DND-41 (cell line): Measurements from ENCODE around the gene WDR17.

ENCODE experiments used
- ATAC-seq: fragments of 200-7000 bp; cut with Tn5 transposase; 3 replicates; pipeline ENCODE4 v1.9.1; 2021; ENCODE audit warnings: low read depth; ENCODE audit not compliant: insufficient read depth
- DNase-seq: peaks from one replicate; pipeline ENCODE4 v3.0.0-alpha.2; 2020
- H2AFZ ChIP-seq: 2 replicates; pipeline ENCODE4 v1.6.0; 2012; ENCODE audit warnings: low read depth, low read length
- H3K27ac ChIP-seq: 2 replicates; pipeline ENCODE4 v1.5.1; 2012; ENCODE audit warnings: low read length, inconsistent platforms
- H3K27me3 ChIP-seq: fragments of 200-600 bp; sonication (generic); 2 replicates; pipeline ENCODE4 v1.6.0; 2012; ENCODE audit warnings: low read length, mild to moderate bottlenecking, inconsistent platforms; ENCODE audit not compliant: insufficient read depth, poor library complexity
- H3K36me3 ChIP-seq: 2 replicates; pipeline ENCODE4 v1.5.1; 2012; ENCODE audit warnings: low read length, inconsistent platforms; ENCODE audit not compliant: insufficient read depth
- H3K4me1 ChIP-seq: 2 replicates; pipeline ENCODE4 v1.5.1; 2012; ENCODE audit warnings: mild to moderate bottlenecking, low read length; ENCODE audit not compliant: insufficient read depth
- H3K4me2 ChIP-seq: 2 replicates; pipeline ENCODE4 v1.6.0; 2012; ENCODE audit warnings: mild to moderate bottlenecking, moderate library complexity, low read length, inconsistent platforms; ENCODE audit not compliant: insufficient read depth
- H3K4me3 ChIP-seq, 2 experiments: fragments of 200-600 bp in 1 of 2; shearing (Covaris generic) in 1 of 2; 2 replicates each; pipeline ENCODE4 v1.5.1; 2012 to 2016; ENCODE audit warnings: inconsistent platforms in 2 of 2, low read length in 2 of 2, mild to moderate bottlenecking in 2 of 2, low read depth in 1 of 2, moderate library complexity in 1 of 2
- H3K79me2 ChIP-seq: 2 replicates; pipeline ENCODE4 v1.6.0; 2012; ENCODE audit warnings: low read length, inconsistent platforms; ENCODE audit not compliant: insufficient read depth
- H3K9ac ChIP-seq: 2 replicates; pipeline ENCODE4 v1.6.0; 2012; ENCODE audit warnings: low read depth, mild to moderate bottlenecking, inconsistent platforms, low read length, moderate library complexity
- H3K9me3 ChIP-seq: 2 replicates; pipeline ENCODE4 v1.5.1; 2012; ENCODE audit warnings: low read length, moderate library complexity, mild to moderate bottlenecking, inconsistent platforms; ENCODE audit not compliant: insufficient read depth, severe bottlenecking
- H4K20me1 ChIP-seq: 2 replicates; pipeline ENCODE4 v1.6.0; 2012; ENCODE audit warnings: low read length; ENCODE audit not compliant: insufficient read depth
- CTCF ChIP-seq: IDR thresholded peaks from 2 replicates; pipeline ENCODE4 v1.5.1; 2012; ENCODE audit warnings: borderline replicate concordance, low read length, moderate library complexity, mild to moderate bottlenecking; ENCODE audit not compliant: poor library complexity, severe bottlenecking; ENCODE audit errors: extremely low read depth
- EZH2 ChIP-seq: IDR thresholded peaks from 3 replicates; pipeline ENCODE4 v1.6.1; 2012; ENCODE audit warnings: borderline replicate concordance, low read depth, mild to moderate bottlenecking, moderate library complexity, low read length, inconsistent platforms; ENCODE audit not compliant: severe bottlenecking

WDR17 gene

GRCh38 chr4:176065435-176066291, at the start of gene WDR17:
TSS of gene WDR17 (plus strand) at chr4:176065841. CDS start at chr4:176111581, 45,740 bp downstream.
- Histone ChIP-seq H3K9me3 (no peaks in the 10 kb centered on the region), H3K4me3 (no peak within 1 kb of the TSS), H3K27ac (no peak within 1 kb of the TSS), H3K27me3 (no peaks in the 10 kb centered on the region), H4K20me1 (no peaks in the 10 kb centered on the region), H3K36me3 (no peaks in the 10 kb centered on the region), H3K79me2 (no peaks in the 10 kb centered on the region), H3K4me2 (no peak within 1 kb of the TSS), H2AFZ (no peak within 1 kb of the TSS), H3K4me1 (no peaks in the 10 kb centered on the region), H3K9ac (no peak within 1 kb of the TSS)
- TF ChIP-seq CTCF, result no peak
- no peak for TF ChIP-seq EZH2
- ATAC-seq, result peak; percentile 27; the same call in 2 of the 3 replicates
- DNase-seq, result no peak

GRCh38 chr4:176016601-176017000, 49.0 kb upstream of the WDR17 start:
- no peaks in the 10 kb centered on the region for H3K79me2 ChIP-seq
- H3K27me3 ChIP-seq, result no peaks in the 10 kb centered on the region
- no peaks in the 10 kb centered on the region for H4K20me1 ChIP-seq
- H3K9ac ChIP-seq, result no peak overlapping the region
- H2AFZ ChIP-seq, result no peak overlapping the region
- TF ChIP-seq EZH2 (no peak), CTCF (no peak)
- H3K9me3 ChIP-seq, result no peaks in the 10 kb centered on the region
- H3K4me1 ChIP-seq, result no peaks in the 10 kb centered on the region
- no peaks in the 10 kb centered on the region for H3K36me3 ChIP-seq
- DNase-seq, result no peak
- H3K4me2 ChIP-seq, result no peak overlapping the region
- ATAC-seq, result no peak
- no peak overlapping the region for H3K27ac ChIP-seq
- no peak overlapping the region for H3K4me3 ChIP-seq

DNA sequence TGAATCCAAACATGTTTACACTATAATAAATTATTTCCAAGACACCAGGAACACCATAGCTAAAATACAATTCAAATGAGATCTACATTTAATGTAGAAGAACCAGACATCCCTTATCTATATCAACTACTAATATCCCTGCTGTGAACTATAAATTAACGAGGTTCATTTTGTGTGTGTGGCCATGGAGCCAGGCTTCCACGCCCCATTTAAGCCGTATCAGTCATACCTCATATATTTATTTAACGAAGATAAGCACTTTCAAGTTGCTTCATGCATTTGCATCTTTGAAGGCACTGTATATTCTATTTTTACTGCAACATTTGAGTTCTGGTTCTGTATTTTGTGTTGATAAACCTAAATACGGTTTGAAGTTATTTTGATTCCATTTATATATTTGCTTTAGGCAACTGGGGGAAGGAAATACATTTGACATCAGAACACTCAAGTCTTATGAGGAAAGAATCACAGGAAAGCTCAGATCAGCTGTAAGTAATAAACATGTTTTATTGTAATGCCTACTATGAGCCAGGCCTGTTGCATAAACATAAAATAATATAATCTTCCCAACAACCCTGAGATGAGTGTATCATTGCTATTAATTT, 45.1 kb upstream of the WDR17 start:
- Histone ChIP-seq H3K4me3 (no peak overlapping the region), H3K27me3 (no peaks in the 10 kb centered on the region), H3K4me1 (no peaks in the 10 kb centered on the region), H2AFZ (no peak overlapping the region), H3K4me2 (no peak overlapping the region), H4K20me1 (no peaks in the 10 kb centered on the region), H3K9me3 (no peaks in the 10 kb centered on the region), H3K79me2 (no peaks in the 10 kb centered on the region), H3K9ac (no peak overlapping the region), H3K36me3 (no peaks in the 10 kb centered on the region), H3K27ac (no peak overlapping the region)
- TF ChIP-seq CTCF (no peak), EZH2 (no peak)
- no peak for ATAC-seq
- DNase-seq, result no peak
